ENCODE data around the gene SCAPER.
A peak's percentile ranks its signal among the peaks of the same experiment; 100 is the strongest.

The SCAPER gene

GRCh38 chr15:76905013-76905839 is at the start of gene SCAPER:
Gene SCAPER (minus strand): TSS chr15:76905340. CDS start chr15:76883817, 21,523 bp downstream.
- peak; percentile 83 for DNase-seq

GRCh38 chr15:76954744-76955143 is 49.6 kb upstream of the SCAPER start:
- DNase-seq, result no peak

GRCh38 chr15:76953913-76954312 is 48.8 kb upstream of the SCAPER start:
- no peak for DNase-seq

- DNase-seq, result no peak
Measured at GRCh38 chr15:76951220-76951619, 46.1 kb upstream of the SCAPER start.

GRCh38 chr15:76947454-76947853 is 42.3 kb upstream of the SCAPER start:
- no peak for DNase-seq

- DNase-seq, result no peak
Measured at GRCh38 chr15:76945494-76946093, 40.5 kb upstream of the SCAPER start.

- no peak for DNase-seq
Measured at GRCh38 chr15:76942331-76942730, 37.2 kb upstream of the SCAPER start.

- DNase-seq, result no peak
Measured at GRCh38 chr15:76941636-76942035, 36.5 kb upstream of the SCAPER start.

GRCh38 chr15:76939715-76940114 is 34.6 kb upstream of the SCAPER start:
- no peak for DNase-seq

- DNase-seq, result no peak
Measured at GRCh38 chr15:76938752-76939151, 33.6 kb upstream of the SCAPER start.

GRCh38 chr15:76936671-76937070 is 31.5 kb upstream of the SCAPER start:
- no peak for DNase-seq

- no peak for DNase-seq
Measured at GRCh38 chr15:76935620-76936019, 30.5 kb upstream of the SCAPER start.

GRCh38 chr15:76932135-76932966 is 27.2 kb upstream of the SCAPER start:
- DNase-seq, result no peak

GRCh38 chr15:76931397-76932134 is 26.4 kb upstream of the SCAPER start, which contains the start of gene RCN2:
Gene RCN2 (plus strand): TSS chr15:76931749. CDS start chr15:76931842, 93 bp downstream.
- DNase-seq, result peak; percentile 87

GRCh38 chr15:76930831-76931396 is 25.8 kb upstream of the SCAPER start:
- DNase-seq, result peak; percentile 15

- no peak for DNase-seq
Measured at GRCh38 chr15:76929011-76929760, 24.0 kb upstream of the SCAPER start.

GRCh38 chr15:76928201-76928600 is 23.1 kb upstream of the SCAPER start:
- no peak for DNase-seq

GRCh38 chr15:76916369-76916768 is 11.2 kb upstream of the SCAPER start:
- DNase-seq, result no peak

GRCh38 chr15:76913737-76914136 is 8.6 kb upstream of the SCAPER start:
- no peak for DNase-seq

GRCh38 chr15:76912430-76912829 is 7.3 kb upstream of the SCAPER start:
- no peak for DNase-seq

- peak; percentile 83 for DNase-seq
Measured at GRCh38 chr15:76905855-76906254, 715 bp upstream of the SCAPER start.

Measured in SHP77 treated with DMSO at 0.1 percent for 48 hours (cell line).